Retinal pigment epithelial cell (primary cell): ENCODE measurements around the gene AGAP1.

Experiments used
- DNase-seq: peaks from one replicate; pipeline ENCODE4 v3.0.0-alpha.2; 2010; ENCODE audit warnings: low read depth
- H3K4me3 ChIP-seq: 2 replicates; pipeline ENCODE4 v1.5.1; 2011; ENCODE audit warnings: mild to moderate bottlenecking, low read length, control low read depth, moderate library complexity
- CTCF ChIP-seq: conservative IDR thresholded peaks from 2 replicates; pipeline ENCODE4 v1.5.1; 2011; ENCODE audit warnings: low read depth, low read length, control low read depth, inconsistent platforms

AGAP1 gene

GRCh38 chr2:235583144-235583543 is 89.3 kb downstream of the AGAP1 start:
- DNase-seq: no peak
- H3K4me3 ChIP-seq: no peak overlapping the region
- TF ChIP-seq CTCF: no peak

GRCh38 chr2:235583925-235584637 is 90.2 kb downstream of the AGAP1 start:
- TF ChIP-seq CTCF: no peak
- no peak overlapping the region for H3K4me3 ChIP-seq
- no peak for DNase-seq

- no peak for DNase-seq
- no peak overlapping the region for H3K4me3 ChIP-seq
- no peak for TF ChIP-seq CTCF
Measured at GRCh38 chr2:235584638-235585007, 90.8 kb downstream of the AGAP1 start.

DNA sequence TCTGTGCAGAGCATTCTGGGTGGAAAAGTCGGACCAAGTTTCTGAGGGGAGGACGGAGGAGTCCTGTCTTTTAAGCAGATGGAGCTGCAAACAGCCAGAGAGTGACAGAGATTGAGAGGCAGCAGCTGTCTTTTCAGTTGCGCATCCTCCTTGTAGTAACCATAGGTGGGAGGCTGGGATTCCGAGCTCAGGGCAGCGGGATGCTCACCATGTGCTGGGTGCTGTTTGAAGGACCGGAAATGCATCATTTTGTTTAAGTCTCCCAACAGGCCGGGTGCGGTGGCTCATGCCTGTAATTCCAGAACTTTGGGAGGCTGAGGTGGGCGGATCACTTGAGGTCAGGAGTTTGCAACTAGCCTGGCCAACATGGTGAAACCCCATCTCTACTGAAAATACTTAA is 93.4 kb downstream of the AGAP1 start:
- no peak for DNase-seq
- TF ChIP-seq CTCF: no peak

DNA sequence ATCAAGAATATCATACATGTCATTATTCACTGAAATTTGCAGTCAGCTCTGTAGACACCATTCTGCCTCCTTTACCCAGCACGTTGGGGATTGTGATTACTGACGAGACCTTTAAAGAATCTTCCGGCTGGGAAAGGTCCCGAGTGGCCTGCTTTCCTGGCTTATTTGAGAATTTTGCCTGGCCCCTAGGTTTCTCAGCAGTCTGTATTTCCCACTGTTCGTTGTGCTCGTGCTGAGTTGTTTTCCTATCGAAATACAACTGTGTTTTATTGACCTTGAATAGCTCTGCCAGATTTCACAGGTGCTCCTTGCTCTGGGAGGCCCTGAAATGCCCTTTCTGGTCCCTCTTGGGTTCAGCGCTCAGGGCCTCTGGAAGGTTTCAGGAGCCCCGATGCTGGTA is 94.9 kb downstream of the AGAP1 start:
- no peak for DNase-seq
- TF ChIP-seq CTCF: no peak
- H3K4me3 ChIP-seq: no peak overlapping the region

More for the DNA sequence above, 93.4 kb downstream of the AGAP1 start:
- no peak overlapping the region for H3K4me3 ChIP-seq

DNA sequence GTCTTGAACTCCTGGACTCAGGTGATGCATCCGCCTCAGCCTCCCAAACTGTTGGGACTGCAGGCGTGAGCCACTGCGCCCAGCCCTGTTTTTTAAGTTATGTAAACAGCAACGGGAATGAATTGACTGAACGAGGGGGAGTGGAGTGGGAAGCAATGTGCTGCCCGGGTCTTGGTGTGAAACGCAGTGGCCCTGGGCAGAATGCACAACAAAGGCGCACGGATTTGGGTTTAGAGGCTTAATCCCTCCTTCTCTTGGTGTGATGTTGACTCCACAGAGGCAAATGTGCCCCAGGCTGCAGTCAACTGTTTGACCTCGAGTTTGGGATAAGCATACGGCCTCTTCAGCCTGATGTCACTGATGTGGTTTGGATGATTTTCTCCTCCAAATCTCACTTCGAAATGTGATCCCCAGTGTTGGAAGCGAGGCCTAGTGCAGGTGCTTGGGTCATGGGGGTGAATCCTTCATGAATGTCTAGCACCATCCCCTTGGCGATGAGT is 97.4 kb downstream of the AGAP1 start:
- no peak overlapping the region for H3K4me3 ChIP-seq
- DNase-seq: no peak
- TF ChIP-seq CTCF: no peak

DNA sequence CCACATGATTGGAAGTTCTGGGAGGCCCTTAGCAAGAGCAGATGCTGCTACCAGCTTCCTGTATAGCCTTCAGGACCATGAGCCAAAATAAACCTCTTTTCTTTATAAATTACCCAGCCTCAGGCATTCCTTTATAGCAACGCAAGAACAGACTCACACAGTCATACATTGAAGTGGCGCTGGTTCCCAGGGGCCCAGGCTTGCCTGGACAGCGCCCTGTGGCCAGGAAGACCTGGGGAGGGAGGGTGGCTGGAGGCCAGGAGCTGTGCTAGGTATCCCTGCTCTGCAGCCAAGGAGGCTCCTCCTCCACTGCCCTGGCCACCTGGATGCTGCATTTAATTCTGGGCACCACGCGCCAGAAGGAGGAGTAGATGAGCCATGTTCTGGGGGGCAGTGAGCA is 98.1 kb downstream of the AGAP1 start:
- DNase-seq: no peak
- no peak for TF ChIP-seq CTCF
- no peak overlapping the region for H3K4me3 ChIP-seq
